ENCODE data around the gene PIP5K1C.
A peak's percentile ranks its signal among the peaks of the same experiment; 100 is the strongest.

Gene PIP5K1C, protein sequence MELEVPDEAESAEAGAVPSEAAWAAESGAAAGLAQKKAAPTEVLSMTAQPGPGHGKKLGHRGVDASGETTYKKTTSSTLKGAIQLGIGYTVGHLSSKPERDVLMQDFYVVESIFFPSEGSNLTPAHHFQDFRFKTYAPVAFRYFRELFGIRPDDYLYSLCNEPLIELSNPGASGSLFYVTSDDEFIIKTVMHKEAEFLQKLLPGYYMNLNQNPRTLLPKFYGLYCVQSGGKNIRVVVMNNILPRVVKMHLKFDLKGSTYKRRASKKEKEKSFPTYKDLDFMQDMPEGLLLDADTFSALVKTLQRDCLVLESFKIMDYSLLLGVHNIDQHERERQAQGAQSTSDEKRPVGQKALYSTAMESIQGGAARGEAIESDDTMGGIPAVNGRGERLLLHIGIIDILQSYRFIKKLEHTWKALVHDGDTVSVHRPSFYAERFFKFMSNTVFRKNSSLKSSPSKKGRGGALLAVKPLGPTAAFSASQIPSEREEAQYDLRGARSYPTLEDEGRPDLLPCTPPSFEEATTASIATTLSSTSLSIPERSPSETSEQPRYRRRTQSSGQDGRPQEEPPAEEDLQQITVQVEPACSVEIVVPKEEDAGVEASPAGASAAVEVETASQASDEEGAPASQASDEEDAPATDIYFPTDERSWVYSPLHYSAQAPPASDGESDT

DNA sequence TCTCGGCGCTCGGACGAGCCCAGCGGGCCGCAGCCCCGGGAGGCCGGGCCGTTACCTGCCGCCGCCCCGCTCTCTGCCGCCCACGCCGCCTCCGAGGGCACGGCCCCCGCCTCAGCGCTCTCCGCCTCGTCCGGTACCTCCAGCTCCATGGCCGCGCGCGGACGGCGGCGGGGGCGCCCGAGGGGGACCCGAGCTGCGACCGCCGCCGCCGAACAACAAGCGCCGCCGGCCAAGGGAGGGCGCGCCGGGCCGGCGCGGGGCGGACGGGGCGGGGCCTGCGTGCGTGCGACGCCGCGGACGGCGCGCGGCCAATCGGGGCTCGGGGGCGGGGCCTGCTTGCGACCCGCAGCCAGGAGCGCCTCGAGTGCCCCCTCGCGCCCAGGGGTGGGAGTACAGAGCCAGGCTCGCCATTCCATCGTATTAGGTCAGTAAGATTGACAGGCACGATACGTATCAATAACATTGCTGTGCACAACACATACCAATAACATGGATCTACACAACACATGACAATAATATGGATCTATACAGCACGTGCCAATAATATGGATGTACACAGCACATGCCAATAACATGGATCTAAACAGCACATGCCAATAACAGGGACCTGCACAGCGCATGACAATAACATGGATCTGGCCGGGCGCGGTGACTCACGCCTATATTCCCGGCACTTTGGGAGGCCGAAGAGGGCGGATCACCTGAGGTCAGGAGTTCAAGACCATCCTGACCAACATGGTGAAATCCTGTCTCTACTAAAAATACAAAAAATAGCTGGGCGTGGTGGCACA is at the start of gene PIP5K1C:
TSS of gene PIP5K1C (minus strand) at position 227 of the 791 bp plus-strand sequence. CDS start at position 149, 78 bp downstream.
- peak; percentile 85 for DNase-seq (ENCODE audit: low spot score)
- TF ChIP-seq, protein P1, sequence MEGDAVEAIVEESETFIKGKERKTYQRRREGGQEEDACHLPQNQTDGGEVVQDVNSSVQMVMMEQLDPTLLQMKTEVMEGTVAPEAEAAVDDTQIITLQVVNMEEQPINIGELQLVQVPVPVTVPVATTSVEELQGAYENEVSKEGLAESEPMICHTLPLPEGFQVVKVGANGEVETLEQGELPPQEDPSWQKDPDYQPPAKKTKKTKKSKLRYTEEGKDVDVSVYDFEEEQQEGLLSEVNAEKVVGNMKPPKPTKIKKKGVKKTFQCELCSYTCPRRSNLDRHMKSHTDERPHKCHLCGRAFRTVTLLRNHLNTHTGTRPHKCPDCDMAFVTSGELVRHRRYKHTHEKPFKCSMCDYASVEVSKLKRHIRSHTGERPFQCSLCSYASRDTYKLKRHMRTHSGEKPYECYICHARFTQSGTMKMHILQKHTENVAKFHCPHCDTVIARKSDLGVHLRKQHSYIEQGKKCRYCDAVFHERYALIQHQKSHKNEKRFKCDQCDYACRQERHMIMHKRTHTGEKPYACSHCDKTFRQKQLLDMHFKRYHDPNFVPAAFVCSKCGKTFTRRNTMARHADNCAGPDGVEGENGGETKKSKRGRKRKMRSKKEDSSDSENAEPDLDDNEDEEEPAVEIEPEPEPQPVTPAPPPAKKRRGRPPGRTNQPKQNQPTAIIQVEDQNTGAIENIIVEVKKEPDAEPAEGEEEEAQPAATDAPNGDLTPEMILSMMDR (IDR thresholded peaks at IDR 0.05), result peak; percentile 81
- Histone ChIP-seq H3K27ac (peak within 1 kb of the TSS; percentile 82 to 97), H3K4me3 (peak within 1 kb of the TSS; percentile 99)

DNA sequence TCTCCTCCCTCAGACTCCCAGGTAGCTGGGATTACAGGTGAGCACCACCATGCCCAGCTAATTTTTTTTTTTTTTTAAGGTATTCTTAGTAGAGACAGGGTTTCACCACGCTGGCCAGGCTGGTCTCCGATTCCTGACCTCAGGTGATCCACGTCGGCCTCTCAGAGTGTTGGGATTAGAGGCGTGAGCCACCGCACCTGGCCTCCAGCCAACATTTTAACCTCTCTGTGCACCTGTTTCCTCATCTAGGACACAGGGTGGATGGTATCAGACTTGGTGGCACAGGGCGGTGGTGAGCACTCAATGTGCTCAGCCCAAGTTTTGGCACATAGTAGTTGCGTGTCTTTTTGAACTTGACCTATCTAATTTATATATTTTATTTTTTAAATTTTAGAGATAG is 48.7 kb upstream of the PIP5K1C start:
- TF ChIP-seq, protein P1 (IDR thresholded peaks at IDR 0.05), result no peak
- DNase-seq (ENCODE audit: low spot score), result no peak
- H3K27ac ChIP-seq, result no peak overlapping the region
- no peak overlapping the region for H3K4me3 ChIP-seq

DNA sequence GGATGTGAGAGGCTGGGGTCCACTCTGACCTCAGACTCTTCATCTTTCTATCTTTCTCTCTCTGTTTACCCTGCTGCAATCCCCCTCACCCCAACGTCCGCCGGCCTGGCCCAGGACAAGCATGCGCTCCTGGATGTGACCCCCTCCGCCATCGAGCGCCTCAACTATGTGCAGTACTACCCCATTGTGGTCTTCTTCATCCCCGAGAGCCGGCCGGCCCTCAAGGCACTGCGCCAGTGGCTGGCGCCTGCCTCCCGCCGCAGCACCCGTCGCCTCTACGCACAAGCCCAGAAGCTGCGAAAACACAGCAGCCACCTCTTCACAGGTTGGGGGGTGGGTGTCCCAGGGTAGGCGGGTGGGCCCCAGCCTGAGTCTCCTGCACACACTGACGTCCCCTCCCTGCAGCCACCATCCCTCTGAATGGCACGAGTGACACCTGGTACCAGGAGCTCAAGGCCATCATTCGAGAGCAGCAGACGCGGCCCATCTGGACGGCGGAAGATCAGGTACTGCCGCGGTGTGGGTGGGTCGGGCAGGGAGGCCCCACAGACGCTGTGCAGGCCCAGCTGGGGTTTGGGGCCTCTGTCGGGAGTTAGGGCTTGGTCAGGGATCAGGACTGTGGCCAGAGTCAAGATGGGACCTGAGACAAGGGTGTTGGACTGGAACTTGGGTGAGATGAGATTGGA is 46.2 kb upstream of the PIP5K1C start:
- Histone ChIP-seq H3K27ac (no peak overlapping the region), H3K4me3 (no peak overlapping the region)
- no peak for DNase-seq (ENCODE audit: low spot score)
- TF ChIP-seq, protein P1 (IDR thresholded peaks at IDR 0.05), result no peak

DNA sequence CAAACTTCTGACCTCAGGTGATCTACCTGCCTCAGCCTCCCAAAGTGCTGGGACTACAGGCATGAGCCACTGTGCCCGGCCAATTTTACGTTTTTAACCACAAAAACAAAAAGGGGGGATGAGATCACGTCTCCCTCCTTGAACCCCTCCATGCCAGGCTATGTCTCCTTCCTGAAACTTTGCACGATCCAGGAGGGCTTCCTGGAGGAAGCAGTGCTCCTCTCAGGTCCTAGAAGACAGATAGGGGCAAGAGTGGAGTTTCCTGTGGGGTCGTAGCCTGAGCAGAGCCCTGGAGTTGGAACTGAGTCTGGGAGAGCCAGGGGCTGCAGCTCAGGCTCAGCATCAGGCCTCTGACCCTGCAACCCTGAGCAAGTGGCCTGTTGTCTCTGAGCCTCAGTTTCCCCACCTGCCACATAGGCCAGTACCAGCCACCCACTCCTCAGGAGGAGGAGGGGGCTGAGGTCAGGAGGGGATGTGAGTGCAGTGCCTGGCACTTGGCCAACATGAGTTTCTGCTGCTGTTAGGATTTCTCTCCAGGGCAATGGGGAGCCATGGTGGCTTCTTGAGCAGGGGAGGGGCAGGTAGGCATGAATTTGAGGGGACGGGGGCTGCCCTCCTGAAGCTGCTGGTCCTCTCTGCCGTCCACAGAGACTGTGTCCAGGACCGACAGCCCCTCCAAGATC is 45.2 kb upstream of the PIP5K1C start:
- TF ChIP-seq, protein P1 (IDR thresholded peaks at IDR 0.05), result no peak
- no peak overlapping the region for H3K4me3 ChIP-seq
- no peak for DNase-seq (ENCODE audit: low spot score)
- H3K27ac ChIP-seq, result no peak overlapping the region

DNA sequence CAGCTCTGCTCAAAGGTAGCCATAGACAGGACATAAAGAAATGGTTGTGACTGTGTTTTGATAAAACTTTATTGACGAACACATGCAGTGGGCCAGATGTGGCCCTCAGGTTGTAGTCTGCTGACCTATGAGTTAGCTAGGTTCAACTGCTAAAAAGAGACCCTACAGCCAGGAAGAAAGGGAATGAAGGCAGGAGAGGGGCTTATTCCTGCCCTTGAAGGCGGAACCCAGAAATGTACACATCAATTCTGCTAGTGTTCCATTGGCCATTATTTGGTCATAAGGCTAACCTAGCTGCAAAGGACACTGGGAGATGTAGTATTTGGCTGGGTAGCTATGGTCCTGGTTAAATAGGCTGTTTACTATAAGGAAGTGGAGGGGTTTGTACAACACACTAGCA is 43.2 kb upstream of the PIP5K1C start:
- no peak overlapping the region for H3K27ac ChIP-seq
- DNase-seq (ENCODE audit: low spot score), result no peak
- TF ChIP-seq, protein P1 (IDR thresholded peaks at IDR 0.05), result no peak
- no peak overlapping the region for H3K4me3 ChIP-seq

DNA sequence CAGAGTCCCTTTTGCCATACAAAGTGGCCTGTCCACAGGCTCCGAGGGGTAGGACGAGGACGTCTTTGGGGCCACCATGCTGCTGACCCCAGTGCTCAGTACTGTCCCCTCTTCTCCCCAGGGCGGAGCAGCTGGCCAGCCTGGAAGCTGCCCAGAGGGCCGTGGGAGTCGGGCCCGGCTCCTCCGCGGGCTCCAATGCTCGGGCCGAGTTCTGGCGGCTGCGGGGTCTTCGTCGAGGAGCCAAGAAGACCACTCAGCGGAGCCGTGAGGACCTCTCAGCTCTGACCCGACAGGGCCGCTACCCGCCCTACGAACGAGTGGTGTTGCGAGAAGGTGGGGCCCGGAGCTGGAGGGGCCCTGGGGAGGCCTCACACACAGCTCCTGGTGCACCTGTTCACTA is 40.2 kb upstream of the PIP5K1C start:
- no peak overlapping the region for H3K27ac ChIP-seq
- H3K4me3 ChIP-seq, result no peak overlapping the region
- DNase-seq (ENCODE audit: low spot score), result no peak
- TF ChIP-seq, protein P1 (IDR thresholded peaks at IDR 0.05), result no peak
